Activated T-cell treated with anti-CD3 and anti-CD28 coated beads, Interleukin-2, amount 50 U/mL, for 4 hours (primary cell): ENCODE results near the gene CHTF18. TPM values are rescaled to one million over a fixed set of nuclear protein-coding genes. Genes with fewer than 3 reads are reported as not detected.
"Not testable (repeated sequence)": the region's sequence is repeated elsewhere in the genome, so short reads cannot be mapped to it uniquely, and the experiment has no call there.

Experiments
- ATAC-seq, 2 donors: fragments of 200-7000 bp; cut with Tn5 transposase; one replicate each; pipeline ENCODE4 v1.10.0; 2021
- DNase-seq: peaks from one replicate; pipeline ENCODE4 v3.0.0-alpha.2; 2020
- H3K27me3 Mint-ChIP-seq: one replicate; pipeline ENCODE4 v1.8.0; 2021; ENCODE audit warnings: low read depth, mixed read lengths
- H3K36me3 Mint-ChIP-seq: one replicate; pipeline ENCODE4 v1.8.0; 2022; ENCODE audit warnings: mixed read lengths; ENCODE audit not compliant: insufficient read depth
- H3K4me1 Mint-ChIP-seq: one replicate; pipeline ENCODE4 v1.8.0; 2021; ENCODE audit warnings: low read depth, mixed read lengths
- H3K4me3 Mint-ChIP-seq: one replicate; pipeline ENCODE4 v1.8.0; 2021; ENCODE audit warnings: mild to moderate bottlenecking, moderate library complexity, mixed read lengths
- H3K9me3 Mint-ChIP-seq: one replicate; pipeline ENCODE4 v1.8.0; 2021; ENCODE audit warnings: mixed read lengths
- total RNA-seq, 3 donors: library from RNA; stranded (reverse); gene quantifications; one replicate each; pipeline ENCODE4 v1.2.1, GENCODE V29; 2021

Gene CHTF18
- total RNA-seq, 3 donors from 2014 or later: 138 to 171 (median 161) TPM

GRCh38 chr16:813204-813915, 24.9 kb downstream of the CHTF18 start:
- no peak overlapping the region for H3K4me3 Mint-ChIP-seq
- H3K27me3 Mint-ChIP-seq: peaks cover 24% of the 10 kb centered on the region
- no peaks in the 10 kb centered on the region for H3K9me3 Mint-ChIP-seq
- H3K36me3 Mint-ChIP-seq: no peaks in the 10 kb centered on the region
- H3K4me1 Mint-ChIP-seq: peaks cover 6% of the 10 kb centered on the region
- ATAC-seq (peak; percentile 86 to 94), DNase-seq (peak; percentile 50)

- no peak for DNase-seq
- no peak overlapping the region for H3K4me3 Mint-ChIP-seq
- H3K36me3 Mint-ChIP-seq: no peaks in the 10 kb centered on the region
- ATAC-seq: no peak
- H3K9me3 Mint-ChIP-seq: no peaks in the 10 kb centered on the region
- peaks cover 24% of the 10 kb centered on the region for H3K27me3 Mint-ChIP-seq
- peaks cover 2% of the 10 kb centered on the region for H3K4me1 Mint-ChIP-seq
Measured at GRCh38 chr16:813916-814412, 25.5 kb downstream of the CHTF18 start.

GRCh38 chr16:814974-815373, 26.6 kb downstream of the CHTF18 start:
- Mint-ChIP-seq H3K9me3 (no peaks in the 10 kb centered on the region), H3K36me3 (no peaks in the 10 kb centered on the region), H3K4me1 (peaks cover 9% of the 10 kb centered on the region), H3K4me3 (no peak overlapping the region), H3K27me3 (peaks cover 23% of the 10 kb centered on the region)
- DNase-seq (no peak), ATAC-seq (no peak)

- DNase-seq: no peak
- no peaks in the 10 kb centered on the region for H3K36me3 Mint-ChIP-seq
- H3K4me3 Mint-ChIP-seq: no peak overlapping the region
- H3K4me1 Mint-ChIP-seq: peaks cover 12% of the 10 kb centered on the region
- no peaks in the 10 kb centered on the region for H3K9me3 Mint-ChIP-seq
- peaks cover 23% of the 10 kb centered on the region for H3K27me3 Mint-ChIP-seq
- no peak for ATAC-seq
Measured at GRCh38 chr16:815861-816260, 27.4 kb downstream of the CHTF18 start.

- ATAC-seq (no peak), DNase-seq (no peak)
- Mint-ChIP-seq H3K9me3 (no peaks in the 10 kb centered on the region), H3K4me1 (peaks cover 12% of the 10 kb centered on the region), H3K4me3 (no peak overlapping the region), H3K27me3 (peaks cover 30% of the 10 kb centered on the region), H3K36me3 (no peaks in the 10 kb centered on the region)
Measured at GRCh38 chr16:817001-817906, 28.8 kb downstream of the CHTF18 start.

- no peak overlapping the region for H3K4me3 Mint-ChIP-seq
- H3K27me3 Mint-ChIP-seq: peaks cover 25% of the 10 kb centered on the region
- no peak for DNase-seq
- H3K4me1 Mint-ChIP-seq: peaks cover 12% of the 10 kb centered on the region
- no peaks in the 10 kb centered on the region for H3K36me3 Mint-ChIP-seq
- H3K9me3 Mint-ChIP-seq: no peaks in the 10 kb centered on the region
- no peak for ATAC-seq
Measured at GRCh38 chr16:818132-818531, 29.7 kb downstream of the CHTF18 start.

- Mint-ChIP-seq H3K36me3 (no peaks in the 10 kb centered on the region), H3K9me3 (no peaks in the 10 kb centered on the region), H3K27me3 (peaks cover 30% of the 10 kb centered on the region), H3K4me3 (no peak overlapping the region), H3K4me1 (peaks cover 12% of the 10 kb centered on the region)
- ATAC-seq (no peak), DNase-seq (no peak)
Measured at GRCh38 chr16:818592-818991, 30.2 kb downstream of the CHTF18 start.

GRCh38 chr16:819336-820043, 31.1 kb downstream of the CHTF18 start:
- H3K4me3 Mint-ChIP-seq: no peak overlapping the region
- ATAC-seq: peak; percentile 73 to 77
- no peaks in the 10 kb centered on the region for H3K36me3 Mint-ChIP-seq
- DNase-seq: no peak
- peaks cover 10% of the 10 kb centered on the region for H3K4me1 Mint-ChIP-seq
- no peaks in the 10 kb centered on the region for H3K9me3 Mint-ChIP-seq
- peaks cover 22% of the 10 kb centered on the region for H3K27me3 Mint-ChIP-seq

- H3K27me3 Mint-ChIP-seq: peaks cover 19% of the 10 kb centered on the region
- H3K9me3 Mint-ChIP-seq, H3K4me3 Mint-ChIP-seq, H3K36me3 Mint-ChIP-seq, H3K4me1 Mint-ChIP-seq, DNase-seq, ATAC-seq: not testable (repeated sequence)
Measured at GRCh38 chr16:820044-820408, 31.6 kb downstream of the CHTF18 start.

GRCh38 chr16:820748-821147, 32.3 kb downstream of the CHTF18 start:
- H3K4me3 Mint-ChIP-seq: no peak overlapping the region

GRCh38 chr16:821751-822150, 33.3 kb downstream of the CHTF18 start:
- no peaks in the 10 kb centered on the region for H3K9me3 Mint-ChIP-seq
- H3K27me3 Mint-ChIP-seq: peaks cover 25% of the 10 kb centered on the region
- DNase-seq (no peak), ATAC-seq (no peak)
- H3K4me3 Mint-ChIP-seq: no peak overlapping the region
- peaks cover 10% of the 10 kb centered on the region for H3K4me1 Mint-ChIP-seq
- no peaks in the 10 kb centered on the region for H3K36me3 Mint-ChIP-seq

More at GRCh38 chr16:820748-821147, 32.3 kb downstream of the CHTF18 start:
- no peaks in the 10 kb centered on the region for H3K9me3 Mint-ChIP-seq
- peaks cover 22% of the 10 kb centered on the region for H3K27me3 Mint-ChIP-seq
- no peak for DNase-seq
- peaks cover 10% of the 10 kb centered on the region for H3K4me1 Mint-ChIP-seq
- no peaks in the 10 kb centered on the region for H3K36me3 Mint-ChIP-seq
- ATAC-seq: no peak

- Mint-ChIP-seq H3K4me3 (no peak overlapping the region), H3K27me3 (peaks cover 25% of the 10 kb centered on the region), H3K4me1 (peaks cover 10% of the 10 kb centered on the region), H3K9me3 (no peaks in the 10 kb centered on the region), H3K36me3 (no peaks in the 10 kb centered on the region)
- DNase-seq: no peak
- no peak for ATAC-seq
Measured at GRCh38 chr16:822174-822908, 33.9 kb downstream of the CHTF18 start.

- no peak for DNase-seq
- ATAC-seq: no peak
- Mint-ChIP-seq H3K36me3 (no peaks in the 10 kb centered on the region), H3K9me3 (no peaks in the 10 kb centered on the region), H3K27me3 (peaks cover 25% of the 10 kb centered on the region), H3K4me1 (peaks cover 10% of the 10 kb centered on the region), H3K4me3 (no peak overlapping the region)
Measured at GRCh38 chr16:822909-823297, 34.5 kb downstream of the CHTF18 start.

- no peak for ATAC-seq
- peaks cover 25% of the 10 kb centered on the region for H3K27me3 Mint-ChIP-seq
Measured at GRCh38 chr16:824194-824593, 35.8 kb downstream of the CHTF18 start.

More at GRCh38 chr16:824194-824593, 35.8 kb downstream of the CHTF18 start:
- no peaks in the 10 kb centered on the region for H3K9me3 Mint-ChIP-seq
- H3K4me3 Mint-ChIP-seq: no peak overlapping the region
- H3K36me3 Mint-ChIP-seq: no peaks in the 10 kb centered on the region
- peaks cover 9% of the 10 kb centered on the region for H3K4me1 Mint-ChIP-seq
- no peak for DNase-seq
